ACC112 (cell line): ENCODE data around the gene GLIS2.

ENCODE experiments used
- H2AFZ ChIP-seq: fragments of 200-600 bp; sonication (generic); one replicate; pipeline ENCODE4 v1.6.0; 2017; ENCODE audit warnings: antibody characterized with exemption, low read length; ENCODE audit not compliant: unreplicated experiment
- H3K27ac ChIP-seq: fragments of 200-600 bp; sonication (generic); 2 replicates; pipeline ENCODE4 v1.5.1; 2014; ENCODE audit warnings: low read depth, mild to moderate bottlenecking, antibody characterized with exemption, low read length, moderate library complexity
- H3K27me3 ChIP-seq: fragments of 200-600 bp; sonication (generic); 2 replicates; pipeline ENCODE4 v1.6.1; 2014; ENCODE audit warnings: mild to moderate bottlenecking, antibody characterized with exemption, low read length, moderate library complexity, mixed read lengths; ENCODE audit not compliant: insufficient read depth
- H3K36me3 ChIP-seq: fragments of 200-600 bp; sonication (generic); 2 replicates; pipeline ENCODE4 v1.6.1; 2016; ENCODE audit warnings: mild to moderate bottlenecking, antibody characterized with exemption, low read length, moderate library complexity, mixed read lengths; ENCODE audit not compliant: insufficient read depth
- H3K4me1 ChIP-seq: fragments of 200-600 bp; sonication (generic); one replicate; pipeline ENCODE4 v1.6.1; 2016; ENCODE audit warnings: low read length, mixed read lengths; ENCODE audit not compliant: insufficient read depth, unreplicated experiment, control insufficient read depth
- H3K4me3 ChIP-seq: fragments of 200-600 bp; sonication (generic); 2 replicates; pipeline ENCODE4 v1.5.1; 2014; ENCODE audit warnings: mild to moderate bottlenecking, low read depth, low read length
- H3K79me2 ChIP-seq: fragments of 200-600 bp; sonication (generic); one replicate; pipeline ENCODE4 v1.6.0; 2016; ENCODE audit warnings: low read length; ENCODE audit not compliant: control insufficient read depth, unreplicated experiment, insufficient read depth

The GLIS2 gene

GRCh38 chr16:4364196-4365013 is 48.5 kb downstream of the GLIS2 start:
- Histone ChIP-seq H3K79me2 (no peaks in the 10 kb centered on the region), H3K27me3 (no peaks in the 10 kb centered on the region), H2AFZ (no peak overlapping the region), H3K36me3 (no peaks in the 10 kb centered on the region), H3K27ac (no peak overlapping the region), H3K4me1 (peaks cover 13% of the 10 kb centered on the region), H3K4me3 (no peak overlapping the region)

DNA sequence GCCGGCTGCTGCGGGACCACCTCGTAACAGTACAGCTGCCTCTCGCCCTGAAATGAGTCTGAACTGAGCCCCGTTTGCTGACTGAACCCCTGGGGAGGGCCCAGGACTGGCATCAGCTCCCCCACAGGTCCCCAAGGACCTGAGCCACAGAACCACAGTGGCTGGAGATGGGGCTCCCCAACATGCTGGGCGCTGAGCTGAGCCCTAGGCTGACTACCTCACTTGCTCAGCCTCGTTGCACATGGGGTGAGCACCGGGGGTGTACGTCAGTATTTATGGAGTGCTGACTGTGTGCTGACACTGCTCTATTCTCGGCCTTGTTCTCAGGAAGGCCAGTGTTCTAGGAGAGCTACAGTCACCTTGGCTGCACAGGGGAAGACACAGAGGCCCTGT is 49.1 kb downstream of the GLIS2 start:
- H3K27me3 ChIP-seq = no peaks in the 10 kb centered on the region
- H3K4me3 ChIP-seq = no peak overlapping the region
- H3K4me1 ChIP-seq = peaks cover 19% of the 10 kb centered on the region
- H3K36me3 ChIP-seq = no peaks in the 10 kb centered on the region
- no peak overlapping the region for H3K27ac ChIP-seq
- H2AFZ ChIP-seq = no peak overlapping the region
- no peaks in the 10 kb centered on the region for H3K79me2 ChIP-seq

GRCh38 chr16:4365615-4366014 is 49.7 kb downstream of the GLIS2 start:
- no peak overlapping the region for H3K4me3 ChIP-seq
- H3K4me1 ChIP-seq = peaks cover 25% of the 10 kb centered on the region
- no peak overlapping the region for H3K27ac ChIP-seq
- no peaks in the 10 kb centered on the region for H3K27me3 ChIP-seq
- no peak overlapping the region for H2AFZ ChIP-seq
- H3K79me2 ChIP-seq = no peaks in the 10 kb centered on the region
- no peaks in the 10 kb centered on the region for H3K36me3 ChIP-seq

DNA sequence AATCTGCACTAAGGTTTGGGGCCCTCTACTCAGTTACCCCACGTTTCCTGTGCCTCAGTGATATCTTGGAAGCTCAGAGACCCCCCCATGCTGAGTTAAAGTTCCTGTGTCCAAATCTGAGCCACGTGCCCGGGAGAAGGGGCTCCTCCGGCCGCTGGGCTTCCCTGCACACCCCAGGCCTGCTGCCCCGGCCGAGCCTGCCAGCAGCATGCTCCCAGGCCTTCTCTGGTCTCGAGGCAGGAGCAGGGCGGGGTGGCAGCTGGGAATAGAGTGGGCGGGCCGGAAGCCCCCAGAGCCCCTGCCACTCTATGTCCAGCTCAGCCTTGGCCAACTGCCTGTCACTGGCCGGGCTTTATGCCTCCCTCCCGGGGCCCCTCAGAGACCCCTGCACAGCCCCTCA is 50.1 kb downstream of the GLIS2 start:
- Histone ChIP-seq H3K79me2 (no peaks in the 10 kb centered on the region), H2AFZ (no peak overlapping the region), H3K36me3 (no peaks in the 10 kb centered on the region), H3K4me1 (peaks cover 29% of the 10 kb centered on the region), H3K27me3 (no peaks in the 10 kb centered on the region), H3K27ac (no peak overlapping the region), H3K4me3 (no peak overlapping the region)

DNA sequence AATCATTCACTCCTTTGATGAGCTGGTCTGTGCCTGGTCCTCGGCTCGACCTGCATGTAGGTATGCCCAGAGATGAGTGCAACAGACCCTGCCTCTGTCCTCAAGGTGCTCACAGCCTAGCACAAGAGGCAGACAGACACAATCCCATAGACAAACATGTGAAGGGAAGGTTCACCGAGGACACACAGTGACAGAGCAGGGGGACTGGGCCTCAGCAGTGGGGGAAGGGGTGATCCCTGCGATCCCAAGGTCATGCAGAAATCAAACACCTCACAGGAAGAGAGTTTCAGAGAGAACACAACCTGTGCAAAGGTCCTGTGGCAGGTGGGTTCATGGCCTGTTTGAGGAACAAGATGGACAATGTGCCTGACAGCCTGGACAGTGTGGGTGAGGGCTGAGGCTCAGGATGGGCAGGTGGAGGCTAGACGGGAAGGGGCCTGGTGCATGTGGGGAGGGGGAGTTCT is 51.6 kb downstream of the GLIS2 start:
- H3K27ac ChIP-seq = no peak overlapping the region
- H3K4me3 ChIP-seq = no peak overlapping the region
- peaks cover 34% of the 10 kb centered on the region for H3K4me1 ChIP-seq
- H2AFZ ChIP-seq = no peak overlapping the region
- no peaks in the 10 kb centered on the region for H3K27me3 ChIP-seq
- peaks cover 8% of the 10 kb centered on the region for H3K79me2 ChIP-seq
- H3K36me3 ChIP-seq = no peaks in the 10 kb centered on the region

GRCh38 chr16:4369007-4369733 is 53.3 kb downstream of the GLIS2 start:
- Histone ChIP-seq H3K79me2 (peaks cover 24% of the 10 kb centered on the region), H3K27ac (no peak overlapping the region), H3K4me3 (no peak overlapping the region), H3K4me1 (peaks cover 34% of the 10 kb centered on the region), H3K36me3 (no peaks in the 10 kb centered on the region), H3K27me3 (no peaks in the 10 kb centered on the region), H2AFZ (no peak overlapping the region)

DNA sequence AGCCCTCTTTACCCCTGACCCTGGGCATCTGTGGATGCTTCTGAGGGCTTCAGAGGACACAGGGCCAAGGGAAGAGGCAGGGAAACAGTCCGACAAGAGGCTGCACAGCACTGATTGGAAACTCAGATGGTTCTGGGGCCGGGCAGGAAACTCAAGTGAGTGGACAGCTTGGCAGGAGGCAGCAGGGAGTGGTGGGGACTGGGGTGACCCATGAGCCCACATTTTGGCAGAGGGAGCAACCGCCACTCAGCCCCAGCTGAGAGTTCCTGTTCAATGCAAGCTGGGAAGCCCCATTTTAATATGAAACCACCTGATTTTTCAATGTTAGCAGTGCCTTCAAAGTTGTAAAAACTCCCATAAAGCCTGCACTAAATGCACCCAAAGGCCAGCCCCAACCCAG is 54.3 kb downstream of the GLIS2 start:
- no peaks in the 10 kb centered on the region for H3K36me3 ChIP-seq
- H3K27ac ChIP-seq = peak overlapping the region; percentile 72
- peak overlapping the region; percentile 36; the same call in 1 of the 2 replicates for H3K4me3 ChIP-seq
- no peak overlapping the region for H2AFZ ChIP-seq
- peaks cover 42% of the 10 kb centered on the region for H3K4me1 ChIP-seq
- peaks cover 34% of the 10 kb centered on the region for H3K79me2 ChIP-seq
- no peaks in the 10 kb centered on the region for H3K27me3 ChIP-seq

DNA sequence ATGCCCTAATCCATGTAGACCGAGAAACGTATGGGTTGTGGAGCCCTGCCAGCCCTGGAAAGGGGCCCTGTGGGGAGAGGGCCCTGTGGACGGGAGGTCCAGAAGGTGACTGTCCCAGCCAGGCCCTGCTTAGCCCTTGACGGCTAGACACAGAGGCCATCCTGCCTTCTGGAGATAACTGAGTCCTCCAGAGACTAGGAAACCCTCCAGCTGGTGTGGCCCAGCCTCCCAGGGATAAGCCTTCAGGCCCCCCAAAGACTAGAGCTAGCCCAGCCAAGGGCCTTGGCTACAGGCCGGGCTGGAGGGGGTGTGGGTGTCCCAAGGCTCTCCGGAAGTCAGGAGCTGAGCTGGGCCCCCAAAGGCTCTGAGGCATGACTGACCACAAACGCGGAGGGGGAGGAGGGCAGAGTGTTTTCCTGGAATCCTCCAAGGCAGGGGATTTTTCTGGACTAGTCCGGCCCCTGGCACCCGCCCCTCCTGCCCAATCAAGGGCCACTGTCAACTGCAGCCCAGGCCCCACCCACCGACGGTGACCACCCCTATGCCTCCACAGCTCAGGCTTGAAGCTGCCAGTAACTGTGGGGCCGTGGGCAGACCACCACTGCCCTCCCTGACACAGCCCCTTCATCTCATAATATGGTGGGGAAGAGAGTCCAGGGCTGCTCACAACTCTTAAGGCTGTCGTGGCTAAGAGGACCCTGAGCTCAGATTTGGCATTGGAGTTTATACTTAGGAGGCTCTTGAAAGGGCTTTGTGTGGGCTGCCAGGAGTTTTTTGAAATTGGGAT is 54.9 kb downstream of the GLIS2 start:
- H2AFZ ChIP-seq = no peak overlapping the region
- H3K36me3 ChIP-seq = no peaks in the 10 kb centered on the region
- H3K4me1 ChIP-seq = peaks cover 48% of the 10 kb centered on the region
- peak overlapping the region; percentile 100 for H3K4me3 ChIP-seq
- peaks cover 37% of the 10 kb centered on the region for H3K79me2 ChIP-seq
- H3K27me3 ChIP-seq = no peaks in the 10 kb centered on the region
- peak overlapping the region; percentile 72 for H3K27ac ChIP-seq

DNA sequence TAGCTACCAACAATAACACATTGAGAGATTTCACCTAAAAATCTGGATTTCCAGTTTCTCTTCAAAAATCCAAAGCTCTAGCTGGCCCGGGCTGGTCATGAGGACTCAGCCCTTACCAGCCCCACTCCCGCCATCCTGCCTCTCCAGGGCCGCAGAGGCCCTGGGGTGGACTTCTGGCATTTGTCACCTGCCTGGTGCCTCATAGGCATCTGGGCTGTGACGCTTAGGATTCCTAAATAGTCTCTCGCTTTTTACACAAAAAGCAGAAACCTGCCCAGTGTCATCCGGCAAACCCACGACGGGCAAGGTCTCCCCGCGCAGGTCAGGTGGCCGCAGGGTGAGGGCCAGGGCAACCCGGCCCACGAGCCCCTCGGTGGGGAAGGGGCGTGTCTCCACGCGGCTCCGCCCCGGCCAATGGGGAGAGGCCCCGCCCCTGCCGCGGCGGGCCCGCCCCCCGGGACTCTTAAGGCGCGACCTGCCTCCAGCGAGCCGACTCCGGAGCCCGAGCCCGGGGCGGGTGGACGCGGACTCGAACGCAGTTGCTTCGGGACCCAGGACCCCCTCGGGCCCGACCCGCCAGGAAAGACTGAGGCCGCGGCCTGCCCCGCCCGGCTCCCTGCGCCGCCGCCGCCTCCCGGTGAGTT is 55.6 kb downstream of the GLIS2 start, which contains the start of gene VASN:
TSS of gene VASN (plus strand) at position 492 of the 644 bp plus-strand sequence. CDS start 9,030 bp downstream, outside the sequence.
- Histone ChIP-seq H3K4me3 (peak within 1 kb of the TSS; percentile 100), H3K79me2 (peaks cover 43% of the 10 kb centered on the region), H2AFZ (no peak within 1 kb of the TSS), H3K27ac (peak within 1 kb of the TSS; percentile 98), H3K27me3 (no peaks in the 10 kb centered on the region), H3K4me1 (peaks cover 55% of the 10 kb centered on the region), H3K36me3 (no peaks in the 10 kb centered on the region)

DNA sequence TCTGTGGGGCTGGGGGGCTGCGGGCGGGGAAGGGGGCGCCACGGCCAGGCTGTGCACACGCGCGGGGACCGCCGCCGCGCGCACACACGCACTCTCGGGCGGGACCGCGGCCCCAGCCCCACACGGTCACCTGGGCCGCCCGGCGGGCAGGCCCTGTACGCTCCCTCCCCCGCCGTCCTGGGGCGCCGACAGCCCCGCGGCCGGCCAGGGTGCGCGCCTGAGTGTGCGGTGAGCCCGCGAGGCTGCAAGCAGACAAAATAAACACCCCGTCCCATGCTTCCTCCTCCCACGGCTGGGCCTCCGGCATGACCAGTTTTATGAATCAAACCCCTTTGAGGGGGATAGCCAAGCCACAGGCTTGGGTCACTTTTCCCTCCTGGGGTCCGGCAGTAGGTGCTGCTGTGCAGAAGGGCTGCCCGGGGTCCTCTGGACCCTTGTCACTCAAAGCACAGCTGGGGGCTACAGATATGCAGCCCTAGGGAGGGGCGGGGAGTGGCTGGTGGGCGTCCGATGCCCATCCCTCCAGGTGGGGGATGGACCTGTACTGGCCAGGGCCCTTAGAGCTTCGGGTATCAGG is 56.2 kb downstream of the GLIS2 start:
- Histone ChIP-seq H3K36me3 (no peaks in the 10 kb centered on the region), H3K4me1 (peaks cover 57% of the 10 kb centered on the region), H3K4me3 (peak overlapping the region; percentile 100), H3K79me2 (peaks cover 49% of the 10 kb centered on the region), H3K27ac (peak overlapping the region; percentile 98), H2AFZ (no peak overlapping the region), H3K27me3 (no peaks in the 10 kb centered on the region)
